Hepatocyte (in vitro differentiated cells): ENCODE data around the gene UCK2.

ENCODE experiments used
- EZH2 ChIP-seq: fragments of 200-600 bp; sonication (generic); IDR thresholded peaks from 2 replicates; pipeline ENCODE4 v1.6.1; 2016; ENCODE audit warnings: antibody characterized with exemption, mild to moderate bottlenecking, borderline replicate concordance
- EZH2phosphoT487 ChIP-seq: fragments of 200-600 bp; sonication (generic); IDR thresholded peaks from one replicate; pipeline ENCODE4 v1.6.1; 2018; ENCODE audit warnings: antibody characterized with exemption, mild to moderate bottlenecking, low read depth, moderate library complexity; ENCODE audit not compliant: unreplicated experiment, severe bottlenecking

GRCh38 chr1:165845992-165846748 is 18.8 kb downstream of the UCK2 start:
- TF ChIP-seq EZH2: no peak
- no peak for TF ChIP-seq EZH2phosphoT487
